Measurements from ENCODE around the gene MRPL43. TPM values are rescaled to one million over a fixed set of nuclear protein-coding genes. Genes with fewer than 3 reads are reported as not detected.

The MRPL43 gene
- total and polyA plus RNA-seq, 2 experiments from 2014 or later: 60.4 to 126 TPM

- TF ChIP-seq CTCF (conservative IDR thresholded peaks at IDR 0.05; ENCODE audit: low read depth in 2 of 2) (no peak), ZNF331 (CRISPR knock-in tag; IDR thresholded peaks at IDR 0.05; ENCODE audit: low read depth) (no peak), JUNB (IDR thresholded peaks at IDR 0.05; ENCODE audit: unreplicated experiment) (no peak), STAT1 (IDR thresholded peaks at IDR 0.05; ENCODE audit: unreplicated experiment) (no peak), POLR2AphosphoS5 (IDR thresholded peaks at IDR 0.05; ENCODE audit: low read depth) (no peak)
These were observed 16.4 kb upstream of the MRPL43 start (continued) for GRCh38 chr10:101003639-101004206.

- Histone ChIP-seq H3K79me2 (replicated peaks; ENCODE audit: insufficient read depth) (peaks cover 22% of the 10 kb centered on the region), H3K4me2 (no peak overlapping the region)
- TF ChIP-seq ETS1 (IDR thresholded peaks at IDR 0.05) (no peak), ZNF331 (CRISPR knock-in tag; IDR thresholded peaks at IDR 0.05; ENCODE audit: low read depth) (no peak), CTCF (conservative IDR thresholded peaks at IDR 0.05; ENCODE audit: low read depth in 2 of 2) (no peak), REST (IDR thresholded peaks at IDR 0.05; ENCODE audit: unreplicated experiment) (no peak), ZNF114 (CRISPR knock-in tag; IDR thresholded peaks at IDR 0.05) (no peak), JUNB (IDR thresholded peaks at IDR 0.05; ENCODE audit: unreplicated experiment) (no peak), STAT1 (IDR thresholded peaks at IDR 0.05; ENCODE audit: unreplicated experiment) (no peak), POLR2AphosphoS5 (IDR thresholded peaks at IDR 0.05; ENCODE audit: low read depth) (no peak), EZH2phosphoT487 (IDR thresholded peaks at IDR 0.05; ENCODE audit: unreplicated experiment) (no peak), NANOG (IDR thresholded peaks at IDR 0.05; ENCODE audit: borderline replicate concordance) (no peak), EZH2 (IDR thresholded peaks at IDR 0.05; ENCODE audit: low read depth, unreplicated experiment) (no peak)
These were observed 15.2 kb upstream of the MRPL43 start for GRCh38 chr10:101002456-101002855.

More at GRCh38 chr10:101002456-101002855, 15.2 kb upstream of the MRPL43 start:
- H3K9me2 ChIP-seq (ENCODE audit: insufficient read depth): no peaks in the 10 kb centered on the region
- H3K36me3 ChIP-seq (ENCODE audit: insufficient read depth): no peaks in the 10 kb centered on the region; the same call in 1 of the 2 replicates
- Mint-ChIP-seq H3K27me3 (ENCODE audit: insufficient read depth, low read depth, poor library complexity) (peaks cover 15% of the 10 kb centered on the region), H3K36me3 (ENCODE audit: low read depth) (peaks cover 38% of the 10 kb centered on the region), H3K4me1 (peaks cover 13% of the 10 kb centered on the region), H3K27ac (no peak overlapping the region), H3K4me3 (no peak overlapping the region), H3K9me3 (no peaks in the 10 kb centered on the region; the same call in 2 of the 3 replicates)
- H3K4me3 ChIP-seq: no peak overlapping the region
- H3F3A ChIP-seq (replicated peaks; ENCODE audit: low read depth): peaks cover 15% of the 10 kb centered on the region; the same call in 1 of the 2 replicates
- no peak overlapping the region for H3K27ac ChIP-seq (ENCODE audit: low read depth)
- H4K20me1 ChIP-seq (replicated peaks; ENCODE audit: insufficient read depth): 0 out of 2 replicates have a peak, but pooled peaks cover 7% of the 10 kb centered on the region
- H3K4me1 ChIP-seq (ENCODE audit: insufficient read depth): peaks cover 21% of the 10 kb centered on the region
- H3K27me3 ChIP-seq (ENCODE audit: insufficient read depth): no peaks in the 10 kb centered on the region
- ATAC-seq (no peak), DNase-seq (ENCODE audit: low spot score) (no peak)
- no peak overlapping the region for H2AFZ ChIP-seq
